Heart left ventricle (tissue), 16 donors: ENCODE results near the gene WNT3A. TPM values are rescaled to one million over a fixed set of nuclear protein-coding genes. Genes with fewer than 3 reads are reported as not detected.

ENCODE experiments used
- ATAC-seq, 4 donors: fragments of 200-7000 bp; cut with Tn5 transposase; one replicate each; pipeline ENCODE4 v1.9.1; 2020 to 2022; ENCODE audit warnings: moderate library complexity in 4 of 4, mild to moderate bottlenecking in 3 of 4, moderate number of reproducible peaks in 1 of 4
- DNase-seq, 5 donors: peaks; one replicate each; pipeline ENCODE4 v3.0.0-alpha.2; 2020
- H3K27ac ChIP-seq, 12 donors: fragments of 200-600 bp; sonication (generic) in 4 of 12; one replicate each; pipeline versions ENCODE4 v1.5.0 to v1.8.0; 2016 to 2022; ENCODE audit warnings: mild to moderate bottlenecking in 2 of 12
- H3K27me3 ChIP-seq, 9 donors: fragments of 200-600 bp; sonication (generic) in 2 of 9; one replicate each; pipeline versions ENCODE4 v1.5.1 to v1.8.0; 2016 to 2022; ENCODE audit warnings: mild to moderate bottlenecking in 3 of 9
- H3K36me3 ChIP-seq, 9 donors: fragments of 200-600 bp; sonication (generic) in 2 of 9; one replicate each; pipeline versions ENCODE4 v1.5.0 to v1.8.0; 2018 to 2022; ENCODE audit warnings: mild to moderate bottlenecking in 2 of 9
- H3K4me1 ChIP-seq, 12 donors: fragments of 200-600 bp; sonication (generic) in 4 of 12; one replicate each; pipeline versions ENCODE4 v1.5.0 to v1.8.0; 2016 to 2022; ENCODE audit warnings: mild to moderate bottlenecking in 3 of 12
- H3K4me3 ChIP-seq, 12 donors: fragments of 200-600 bp; sonication (generic) in 4 of 12; one replicate each; pipeline versions ENCODE4 v1.5.0 to v1.8.0; 2017 to 2022; ENCODE audit warnings: mild to moderate bottlenecking in 9 of 12, moderate library complexity in 4 of 12
- H3K9me3 ChIP-seq, 12 donors: fragments of 200-600 bp; sonication (generic) in 4 of 12; one replicate each; pipeline versions ENCODE4 v1.5.0 to v1.8.0; 2016 to 2022; ENCODE audit warnings: mild to moderate bottlenecking in 1 of 12
- POLR2A ChIP-seq, 2 donors: fragments of 450-650 bp; IDR thresholded peaks; one replicate each; pipeline ENCODE4 v1.6.1; 2017; ENCODE audit warnings: antibody characterized with exemption in 2 of 2, mild to moderate bottlenecking in 2 of 2, moderate library complexity in 2 of 2
- WGBS, 4 donors: extraction: QIAGEN DNeasy Blood & Tissue Kit in 2 of 4; methylation state at CpG; one replicate each; pipeline versions ENCODE4 v1.1.5 to v1.1.7; 2013 to 2018; 5-methylcytosine and 5-hydroxymethylcytosine counted together
- intact Hi-C, 10 donors: fragments of 100-400 bp; cut with DNase I; formaldehyde crosslinking; loops; one replicate each; pipeline versions ENCODE4 v1.11.1 to v1.14.2; 2022
- polyA plus RNA-seq, 2 donors: library from polyadenylated mRNA; stranded (reverse); fragments of 200-250 nt; gene quantifications; one replicate each; pipeline ENCODE4 v1.2.3, GENCODE V29; 2013
- total RNA-seq, 9 donors: library from RNA; depleted of rRNA in 2 of 9; stranded (reverse); fragments of >200 nt in 2 of 9; fragmentation: NEBNext Ultra II Directional in 3 of 9; extraction: Animal tissue kit (Norgen Biotek cat#: 25700) in 3 of 9; gene quantifications; one replicate each; pipeline versions ENCODE4 v1.1.0 to v1.2.4, GENCODE V29; 2016 to 2023
- TF ChIP-seq, protein P1 (sequence below), 12 donors: fragments of 200-600 bp; sonication (generic) in 4 of 12; IDR thresholded peaks; one replicate each; pipeline versions ENCODE4 v1.5.0 to v1.8.0; 2018 to 2022; ENCODE audit warnings: antibody characterized with exemption in 12 of 12, mild to moderate bottlenecking in 5 of 12
- donor health status: ischemic (EF 13 %, LVEDD 7.1; RV severe dilation, severe dysfunction).
- donor health status: healthy with polysubstance abuse.
- donor health status: DM: no; HTN: yes; CAD: no.
- donor health status: DM: no; HTN: no; CAD: no.
- donor health status: ischemic (EF 25% LVEDD 6.9; RV normal size, moderate dysfunction).
- donor health status: ischemic (EF 25% LVEDD 5.7; RV mildly dilated, moderate dysfunction).
- donor health status: healthy.
- donor health status: DM: yes; HTN: yes; CAD: no.
- donor health status: ischemic (EF 35%, LVEDD 5.7; RV mildly dilated, moderate dysfunction).
- donor health status: nonischemic (EF 11% LVEDD 7.7; RV severe dilation, severe dysfunction).
- donor health status: DM: yes; HTN: yes; CAD: no.
- donor health status: PGD.
- donor health status: ischemic (EF 29% LVEDD 5.4; RV normal size, mild dysfunction).
- donor health status: nonischemic (EF 23%, LVEDD 6.1; RV moderate dilation, normal function).

WNT3A gene
- total and polyA plus RNA-seq, 11 donors: not detected

- DNase-seq (peak in 1 of 5 donors; percentile 12), ATAC-seq (no peak)
- Histone ChIP-seq H3K27me3 (peaks cover 0 to 21% (median 0%) of the 10 kb centered on the region in 9 donors), H3K4me3 (no peak overlapping the region), H3K9me3 (peaks cover 0 to 22% (median 0%) of the 10 kb centered on the region in 12 donors), H3K36me3 (no peaks in the 10 kb centered on the region), H3K27ac (no peak overlapping the region), H3K4me1 (no peaks in the 10 kb centered on the region)
- WGBS, 4 donors: 85 to 90% (median 88%) methylated on average over 10 of the region's 10 CpGs
- no peak for TF ChIP-seq POLR2A (IDR thresholded peaks at IDR 0.05)
- TF ChIP-seq, protein P1, sequence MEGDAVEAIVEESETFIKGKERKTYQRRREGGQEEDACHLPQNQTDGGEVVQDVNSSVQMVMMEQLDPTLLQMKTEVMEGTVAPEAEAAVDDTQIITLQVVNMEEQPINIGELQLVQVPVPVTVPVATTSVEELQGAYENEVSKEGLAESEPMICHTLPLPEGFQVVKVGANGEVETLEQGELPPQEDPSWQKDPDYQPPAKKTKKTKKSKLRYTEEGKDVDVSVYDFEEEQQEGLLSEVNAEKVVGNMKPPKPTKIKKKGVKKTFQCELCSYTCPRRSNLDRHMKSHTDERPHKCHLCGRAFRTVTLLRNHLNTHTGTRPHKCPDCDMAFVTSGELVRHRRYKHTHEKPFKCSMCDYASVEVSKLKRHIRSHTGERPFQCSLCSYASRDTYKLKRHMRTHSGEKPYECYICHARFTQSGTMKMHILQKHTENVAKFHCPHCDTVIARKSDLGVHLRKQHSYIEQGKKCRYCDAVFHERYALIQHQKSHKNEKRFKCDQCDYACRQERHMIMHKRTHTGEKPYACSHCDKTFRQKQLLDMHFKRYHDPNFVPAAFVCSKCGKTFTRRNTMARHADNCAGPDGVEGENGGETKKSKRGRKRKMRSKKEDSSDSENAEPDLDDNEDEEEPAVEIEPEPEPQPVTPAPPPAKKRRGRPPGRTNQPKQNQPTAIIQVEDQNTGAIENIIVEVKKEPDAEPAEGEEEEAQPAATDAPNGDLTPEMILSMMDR (IDR thresholded peaks at IDR 0.05): no peak
- intact Hi-C loops: no loop called here
Observed at GRCh38 chr1:228029281-228029680, 22.5 kb downstream of the WNT3A start.

DNA sequence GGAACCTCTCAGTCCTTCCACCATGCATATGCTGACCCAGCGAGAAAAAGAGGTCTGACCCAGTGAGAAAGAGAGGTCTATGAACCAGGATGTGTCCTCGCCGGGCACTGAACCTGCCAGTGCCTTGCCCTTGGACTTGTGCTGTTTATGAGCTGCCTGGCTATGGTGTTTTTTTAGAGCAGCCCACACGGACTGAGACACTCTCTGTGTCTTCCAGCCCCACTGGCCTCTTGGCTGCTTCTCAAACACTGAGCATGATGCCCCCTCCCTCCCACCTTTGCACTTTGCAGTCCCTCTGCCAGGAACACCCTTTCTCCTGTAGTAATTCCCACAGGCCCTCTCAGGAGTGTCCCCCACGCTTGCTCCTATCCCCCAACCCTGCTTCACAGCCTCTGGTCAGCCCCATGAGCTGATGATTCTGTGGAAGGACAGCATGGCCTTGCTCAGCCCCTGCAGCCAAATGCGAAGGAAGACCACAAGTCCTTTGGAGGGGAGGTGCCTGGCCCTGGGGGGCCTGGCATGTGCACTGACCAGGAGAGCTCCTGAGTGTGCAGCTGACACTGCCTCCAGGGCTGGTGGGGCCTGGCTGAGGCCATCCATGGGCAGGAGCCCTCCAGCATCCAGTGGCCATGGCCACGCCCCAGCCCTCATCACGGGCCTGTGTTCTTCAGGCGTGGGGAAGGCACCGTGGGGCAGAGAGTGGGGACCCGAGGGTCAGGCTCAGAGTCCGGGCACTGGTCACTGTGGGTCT is 23.8 kb downstream of the WNT3A start:
- ATAC-seq: peak in 1 of 4 donors; percentile 33
- DNase-seq: peak in 1 of 5 donors; percentile 28
- TF ChIP-seq, protein P1 (IDR thresholded peaks at IDR 0.05): no peak
- TF ChIP-seq POLR2A (IDR thresholded peaks at IDR 0.05): no peak
- H3K27me3 ChIP-seq: peaks cover 0 to 15% (median 0%) of the 10 kb centered on the region in 9 donors
- no peaks in the 10 kb centered on the region for H3K36me3 ChIP-seq
- no peak overlapping the region for H3K4me3 ChIP-seq
- WGBS, 4 donors: 83 to 87% (median 86%) methylated on average over 8 to 12 of the region's 12 CpGs
- H3K27ac ChIP-seq: no peak overlapping the region
- H3K9me3 ChIP-seq: peaks cover 0 to 13% (median 0%) of the 10 kb centered on the region in 12 donors
- no peaks in the 10 kb centered on the region for H3K4me1 ChIP-seq
- intact Hi-C loops: no loop called here

DNA sequence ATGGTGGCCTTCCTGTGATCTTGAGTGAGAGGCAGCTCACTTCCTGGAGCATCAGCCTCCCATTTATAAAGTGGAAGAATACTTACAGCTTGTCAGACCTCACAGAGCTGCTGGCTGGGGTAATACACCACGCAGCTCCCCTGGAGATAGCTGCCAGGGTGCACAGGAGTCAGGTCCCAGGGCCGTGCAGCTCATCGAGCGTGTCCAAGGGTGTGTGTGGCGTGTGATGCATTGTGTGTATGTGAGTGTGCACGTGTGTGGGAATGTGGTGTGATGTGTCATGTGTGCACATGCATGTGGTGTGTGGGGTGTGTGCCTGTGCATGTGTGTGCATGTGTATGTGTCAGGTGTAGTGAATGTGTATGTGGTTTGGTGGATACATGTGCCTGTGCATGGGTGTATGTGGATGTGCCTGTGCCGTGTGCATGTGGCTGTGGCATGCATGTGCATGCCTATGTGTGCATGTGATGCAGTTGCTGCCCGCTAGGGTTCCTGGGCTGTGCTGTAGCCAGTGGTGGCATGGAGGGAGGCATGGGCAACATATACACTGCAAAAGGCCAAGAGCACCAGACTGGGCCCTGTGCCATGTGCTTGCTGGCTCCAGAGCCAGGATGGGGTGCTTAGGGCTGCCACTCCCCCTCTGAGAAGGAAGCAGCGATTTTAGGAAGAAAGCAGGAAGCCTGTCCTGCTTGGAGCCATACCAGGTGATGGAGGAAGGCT is 24.6 kb downstream of the WNT3A start:
- no peak overlapping the region for H3K27ac ChIP-seq
- peaks cover 0 to 13% (median 0%) of the 10 kb centered on the region in 12 donors for H3K9me3 ChIP-seq
- ATAC-seq: peak in 1 of 4 donors; percentile 31
- no peak overlapping the region for H3K4me3 ChIP-seq
- intact Hi-C loops: no loop called here
- no peak for TF ChIP-seq POLR2A (IDR thresholded peaks at IDR 0.05)
- TF ChIP-seq, protein P1 (IDR thresholded peaks at IDR 0.05): no peak
- peaks cover 0 to 21% (median 2%) of the 10 kb centered on the region in 9 donors for H3K27me3 ChIP-seq
- H3K4me1 ChIP-seq: no peaks in the 10 kb centered on the region
- H3K36me3 ChIP-seq: no peaks in the 10 kb centered on the region
- peak in 1 of 5 donors; percentile 28 for DNase-seq
- WGBS, 4 donors: 84 to 87% (median 86%) methylated on average over 9 of the region's 9 CpGs

GRCh38 chr1:228032041-228032440 is 25.2 kb downstream of the WNT3A start:
- no peak overlapping the region for H3K27ac ChIP-seq
- DNase-seq: peak in 1 of 5 donors; percentile 24
- H3K4me3 ChIP-seq: no peak overlapping the region
- H3K27me3 ChIP-seq: peaks cover 0 to 27% (median 8%) of the 10 kb centered on the region in 9 donors
- 78 to 84% (median 81%) methylated on average over 3 to 5 of the region's 5 CpGs for WGBS, 4 donors
- intact Hi-C loops: no loop called here
- peaks cover 0 to 13% (median 0%) of the 10 kb centered on the region in 12 donors for H3K9me3 ChIP-seq
- TF ChIP-seq, protein P1 (IDR thresholded peaks at IDR 0.05): no peak
- no peak for TF ChIP-seq POLR2A (IDR thresholded peaks at IDR 0.05)
- H3K36me3 ChIP-seq: no peaks in the 10 kb centered on the region
- no peaks in the 10 kb centered on the region for H3K4me1 ChIP-seq
- peak in 1 of 4 donors; percentile 16 for ATAC-seq
